Cardiac fibroblast (primary cell): Measurements from ENCODE around the gene CFAP20DC.

Experiments
- DNase-seq, 2 donors: peaks; one replicate each; pipeline versions ENCODE4 v3.0.0 to v3.0.0-alpha.2; 2010; ENCODE audit warnings: low read depth in 2 of 2
- H3K4me3 ChIP-seq, 2 donors: replicated peaks in 1 of 2; 1 replicate in 1 of 2; 2 replicates in 1 of 2; pipeline ENCODE4 v1.5.1; 2011; ENCODE audit warnings: low read depth in 2 of 2, low read length in 2 of 2, mild to moderate bottlenecking in 2 of 2, moderate library complexity in 1 of 2
- TF ChIP-seq, protein P1 (sequence below): IDR thresholded peaks from one replicate; pipeline ENCODE4 v1.5.1; 2011; ENCODE audit warnings: low read depth, mild to moderate bottlenecking, low read length, inconsistent platforms

CFAP20DC gene

DNA sequence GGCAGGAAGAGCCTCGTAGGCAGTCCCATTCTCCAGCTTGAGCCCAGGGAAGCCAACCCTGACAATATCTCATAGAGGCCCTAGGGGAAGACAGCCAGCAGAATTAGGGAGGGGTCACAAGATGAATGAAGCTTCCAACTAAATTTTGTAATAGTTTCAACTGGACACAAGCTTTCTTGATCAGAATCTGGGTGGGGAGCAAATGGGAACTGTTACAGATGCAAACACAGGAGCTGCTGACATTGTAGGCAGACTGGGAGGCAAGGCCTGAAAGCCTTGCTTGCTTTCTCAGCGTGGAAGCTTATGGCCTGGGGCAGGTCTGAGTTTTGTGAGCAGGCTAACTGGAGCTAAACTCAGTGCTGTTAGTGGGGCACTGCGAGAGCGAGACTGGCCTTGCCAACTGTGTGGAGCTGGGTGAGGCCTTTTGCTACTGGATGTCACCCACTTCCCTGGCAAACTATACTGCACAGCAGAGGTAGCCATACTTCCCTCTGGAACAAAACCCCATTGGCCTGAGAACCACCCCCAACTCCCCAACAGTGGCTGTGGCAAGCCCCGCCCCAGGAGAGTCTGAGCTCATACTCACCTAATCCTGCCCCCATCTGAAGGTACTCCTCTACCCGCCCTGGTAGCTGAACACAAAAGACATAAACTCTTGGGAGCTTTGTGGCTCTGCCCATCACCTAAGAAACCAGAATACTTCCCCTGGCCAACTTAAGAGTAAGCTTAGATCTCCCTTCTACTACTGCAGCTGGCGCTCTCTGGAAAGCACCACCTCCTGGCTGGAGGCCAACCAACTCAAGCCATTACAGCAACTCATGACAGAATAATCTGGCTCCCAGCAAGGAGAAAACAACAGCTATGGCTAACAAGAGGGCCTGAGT, 42.9 kb downstream of the CFAP20DC start:
- H3K4me3 ChIP-seq, result no peak overlapping the region
- TF ChIP-seq, protein P1, sequence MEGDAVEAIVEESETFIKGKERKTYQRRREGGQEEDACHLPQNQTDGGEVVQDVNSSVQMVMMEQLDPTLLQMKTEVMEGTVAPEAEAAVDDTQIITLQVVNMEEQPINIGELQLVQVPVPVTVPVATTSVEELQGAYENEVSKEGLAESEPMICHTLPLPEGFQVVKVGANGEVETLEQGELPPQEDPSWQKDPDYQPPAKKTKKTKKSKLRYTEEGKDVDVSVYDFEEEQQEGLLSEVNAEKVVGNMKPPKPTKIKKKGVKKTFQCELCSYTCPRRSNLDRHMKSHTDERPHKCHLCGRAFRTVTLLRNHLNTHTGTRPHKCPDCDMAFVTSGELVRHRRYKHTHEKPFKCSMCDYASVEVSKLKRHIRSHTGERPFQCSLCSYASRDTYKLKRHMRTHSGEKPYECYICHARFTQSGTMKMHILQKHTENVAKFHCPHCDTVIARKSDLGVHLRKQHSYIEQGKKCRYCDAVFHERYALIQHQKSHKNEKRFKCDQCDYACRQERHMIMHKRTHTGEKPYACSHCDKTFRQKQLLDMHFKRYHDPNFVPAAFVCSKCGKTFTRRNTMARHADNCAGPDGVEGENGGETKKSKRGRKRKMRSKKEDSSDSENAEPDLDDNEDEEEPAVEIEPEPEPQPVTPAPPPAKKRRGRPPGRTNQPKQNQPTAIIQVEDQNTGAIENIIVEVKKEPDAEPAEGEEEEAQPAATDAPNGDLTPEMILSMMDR, result no peak
- peak; percentile 76 to 80 for DNase-seq

DNA sequence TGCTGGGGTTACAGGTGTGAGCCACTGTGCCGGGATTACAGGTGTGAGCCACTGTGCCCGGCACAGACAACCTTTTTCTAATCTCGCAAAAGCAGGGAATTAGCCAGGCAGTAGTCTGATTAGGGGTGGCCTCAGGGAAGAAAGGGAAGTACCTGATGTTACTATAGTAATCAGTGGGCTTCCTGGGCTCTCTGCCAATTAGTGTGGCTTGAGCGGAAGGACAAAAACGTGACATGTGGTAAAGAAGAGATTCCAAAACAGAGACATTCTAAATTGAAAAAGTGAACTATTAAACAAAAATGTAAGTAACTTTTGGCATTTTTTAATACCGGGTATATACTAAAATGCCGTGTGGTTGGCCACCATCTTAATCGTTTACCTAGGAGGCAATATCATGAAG, 48.1 kb downstream of the CFAP20DC start:
- no peak overlapping the region for H3K4me3 ChIP-seq
- no peak for DNase-seq
- TF ChIP-seq, protein P1, result no peak

DNA sequence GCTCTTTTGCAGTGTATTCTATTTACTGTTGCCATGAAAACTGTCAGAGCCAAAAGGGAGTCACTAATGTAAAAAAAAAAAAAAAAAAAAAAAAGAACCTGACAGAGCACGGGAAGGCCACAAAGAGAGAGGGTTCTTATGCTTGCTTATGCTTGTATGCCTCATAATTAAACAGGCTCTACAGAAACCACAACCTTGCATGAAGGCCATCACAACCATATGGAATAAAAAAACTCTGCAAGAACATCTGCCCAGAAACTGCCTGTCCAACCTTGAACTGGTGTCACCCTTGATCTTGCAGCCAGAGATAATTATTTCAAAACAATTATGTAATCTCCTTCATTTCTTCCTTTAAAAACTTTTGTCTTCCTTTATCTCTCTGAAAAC, 50.1 kb downstream of the CFAP20DC start:
- TF ChIP-seq, protein P1, result no peak
- no peak overlapping the region for H3K4me3 ChIP-seq
- peak in 1 of 2 donors; percentile 9 for DNase-seq

DNA sequence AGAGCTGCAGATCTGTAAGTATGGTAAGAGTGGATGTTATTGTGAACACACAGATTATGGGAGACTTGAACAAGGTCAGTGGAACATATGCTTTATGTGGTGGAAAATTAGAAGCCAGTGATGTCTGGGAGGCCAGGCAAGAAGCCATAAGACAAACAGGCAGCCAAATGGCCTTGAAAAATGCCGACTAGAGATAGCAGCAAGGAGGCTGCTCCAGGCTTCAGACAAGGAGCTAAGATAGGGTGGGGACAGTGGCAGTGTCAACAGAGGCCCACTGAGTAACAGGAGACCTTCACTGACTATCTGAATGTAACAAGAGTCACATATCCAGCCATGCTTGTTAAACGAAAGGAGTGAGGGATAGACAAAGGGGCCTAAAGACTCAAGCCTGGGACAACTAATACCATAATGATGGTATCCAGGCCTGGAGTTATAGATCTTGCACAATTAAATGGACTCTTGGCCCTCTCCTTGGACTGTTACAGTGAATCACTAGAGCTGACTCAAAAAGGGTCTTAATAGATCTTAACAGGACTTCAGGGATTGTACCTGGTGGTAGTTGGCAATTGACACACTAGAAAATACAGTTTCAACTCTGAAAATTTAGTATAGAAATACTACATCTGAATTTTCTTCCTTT, 50.6 kb downstream of the CFAP20DC start:
- H3K4me3 ChIP-seq, result no peak overlapping the region
- peak; percentile 9 to 46 for DNase-seq
- TF ChIP-seq, protein P1, result no peak

DNA sequence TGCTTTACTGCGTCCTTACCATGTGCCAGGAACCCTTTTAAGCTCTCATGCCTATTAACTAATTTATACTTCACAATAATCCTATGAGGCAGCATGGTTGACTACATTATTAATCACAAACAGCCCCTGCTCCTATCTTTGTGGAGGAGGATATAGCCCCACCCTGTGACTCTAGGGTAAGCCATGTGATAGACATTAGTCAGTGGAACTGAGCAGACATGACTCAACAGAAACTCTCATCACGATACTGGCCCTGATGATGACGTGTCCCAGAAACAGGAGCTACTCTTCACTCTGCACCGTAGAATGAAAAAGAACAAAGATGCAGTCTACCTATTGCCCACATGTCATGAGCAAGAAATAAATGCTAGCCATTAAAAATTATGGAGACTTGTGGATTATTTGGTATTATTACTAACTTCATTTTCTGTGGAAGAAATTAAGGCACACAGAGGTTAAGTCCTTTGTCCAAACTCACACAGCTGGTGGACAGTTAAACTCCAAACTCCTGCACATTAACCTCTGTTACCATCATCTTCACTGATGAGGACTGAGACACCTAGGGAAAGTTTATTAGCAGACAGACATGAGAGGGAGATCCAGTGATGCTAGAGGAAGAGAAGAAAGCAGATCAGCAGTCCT, 51.2 kb downstream of the CFAP20DC start:
- DNase-seq, result peak; percentile 82 to 98

DNA sequence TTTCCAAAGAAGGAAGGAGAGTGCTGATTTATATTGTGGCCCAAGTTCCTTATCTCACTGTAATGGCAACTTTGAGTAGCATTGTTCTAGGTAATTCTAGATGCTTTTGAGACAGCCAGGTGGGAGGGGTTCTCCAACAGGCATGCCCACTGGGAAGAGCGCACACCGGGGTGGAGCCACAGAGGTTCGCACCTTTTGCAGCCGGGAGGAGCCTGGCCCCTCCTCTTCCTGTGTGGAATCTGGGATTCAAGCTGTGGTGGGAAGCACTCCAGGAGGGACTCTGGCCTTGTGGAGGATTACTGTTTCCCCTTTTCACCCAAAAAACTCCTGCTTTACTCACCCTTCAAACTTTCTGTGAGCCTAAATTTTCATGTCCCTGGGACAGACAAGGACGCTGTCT, 53.1 kb downstream of the CFAP20DC start:
- TF ChIP-seq, protein P1, result no peak
- H3K4me3 ChIP-seq, result no peak overlapping the region
- DNase-seq, result no peak

More for the DNA sequence above, 51.2 kb downstream of the CFAP20DC start:
- TF ChIP-seq, protein P1, result no peak
- H3K4me3 ChIP-seq, result no peak overlapping the region
